ENCODE results near the gene MAN2B2.

The MAN2B2 gene

DNA sequence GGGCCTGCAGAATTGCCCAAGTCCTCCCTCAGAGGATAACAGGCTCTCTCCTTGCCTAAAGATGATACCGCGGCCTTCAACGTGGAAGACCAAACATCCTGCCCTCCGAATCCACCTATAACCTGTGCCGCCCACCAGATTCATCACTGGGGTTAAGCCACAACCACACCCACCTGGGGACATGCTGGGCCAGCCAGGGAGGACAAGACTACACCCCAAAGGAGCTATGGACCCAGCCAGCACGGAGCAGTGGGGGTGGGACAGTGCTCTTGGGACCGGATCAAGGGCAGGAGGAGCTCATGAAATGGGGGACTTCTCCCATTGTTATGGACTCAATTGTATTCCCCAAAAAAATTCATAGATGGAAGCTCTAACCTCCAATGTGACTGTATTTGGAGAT lies 6.8 kb upstream of the MAN2B2 start:
- DNase-seq, result no peak

GRCh38 chr4:6568689-6569332 lies 6.2 kb upstream of the MAN2B2 start:
- DNase-seq, result no peak

DNA sequence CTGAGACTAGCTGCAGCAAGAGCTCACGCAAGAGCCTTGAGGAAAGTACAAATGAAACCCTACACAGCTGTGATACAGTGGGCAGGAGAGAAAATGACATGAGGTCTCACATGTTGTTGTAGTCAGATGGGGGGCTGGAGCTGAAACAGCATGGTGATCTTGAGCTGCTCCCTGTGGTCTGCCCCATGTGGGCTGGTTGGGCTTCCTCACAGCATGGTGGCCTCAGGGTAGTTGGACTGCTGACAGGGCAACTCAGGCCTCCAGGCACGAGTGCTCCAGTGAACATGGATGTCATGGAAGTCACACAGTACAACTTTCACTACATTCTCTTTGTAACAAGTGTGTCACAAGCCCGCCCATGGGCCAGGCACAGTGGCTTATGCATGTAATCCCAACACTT lies 3.4 kb upstream of the MAN2B2 start:
- no peak for DNase-seq

- no peak for DNase-seq
These were observed 1.4 kb upstream of the MAN2B2 start for GRCh38 chr4:6573551-6573950.

GRCh38 chr4:6573986-6574746 lies 823 bp upstream of the MAN2B2 start:
- no peak for DNase-seq

DNA sequence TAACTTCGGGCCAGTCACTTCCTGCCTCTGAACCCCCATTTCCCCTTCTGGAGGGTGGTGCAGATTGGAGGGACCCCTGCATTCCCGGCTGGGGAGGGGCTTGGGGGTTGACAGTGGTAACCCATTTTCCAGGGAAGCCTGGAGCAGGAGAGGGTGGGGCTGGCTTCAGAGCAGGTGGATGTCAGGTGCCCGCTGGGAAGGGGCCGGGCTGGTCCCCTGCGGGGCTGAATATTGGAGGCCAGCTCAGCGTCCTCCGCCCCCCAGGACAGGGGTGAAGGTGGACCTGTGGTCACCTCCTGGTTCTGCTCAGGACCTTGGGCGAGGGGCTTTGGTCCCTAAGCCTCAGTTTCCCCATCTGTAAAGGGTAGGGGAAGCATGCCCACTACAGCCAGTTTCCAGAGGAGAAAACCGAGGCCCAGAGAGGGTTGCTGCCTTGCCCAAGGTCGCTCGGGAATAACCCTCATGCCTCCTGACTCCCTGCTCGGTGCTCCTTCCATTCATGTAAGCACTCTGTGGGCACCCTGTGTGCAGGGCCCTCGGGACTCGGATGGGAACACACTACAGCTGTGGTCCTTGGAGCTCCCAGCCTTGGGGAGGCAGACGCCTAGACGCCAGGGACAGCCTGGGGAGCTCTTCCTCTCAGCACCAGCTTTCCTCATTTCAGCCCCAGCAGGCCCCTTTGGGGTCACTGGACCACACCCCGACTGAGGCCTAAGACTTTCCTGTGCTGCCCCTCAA lies 683 bp downstream of the MAN2B2 start:
- no peak for DNase-seq

DNA sequence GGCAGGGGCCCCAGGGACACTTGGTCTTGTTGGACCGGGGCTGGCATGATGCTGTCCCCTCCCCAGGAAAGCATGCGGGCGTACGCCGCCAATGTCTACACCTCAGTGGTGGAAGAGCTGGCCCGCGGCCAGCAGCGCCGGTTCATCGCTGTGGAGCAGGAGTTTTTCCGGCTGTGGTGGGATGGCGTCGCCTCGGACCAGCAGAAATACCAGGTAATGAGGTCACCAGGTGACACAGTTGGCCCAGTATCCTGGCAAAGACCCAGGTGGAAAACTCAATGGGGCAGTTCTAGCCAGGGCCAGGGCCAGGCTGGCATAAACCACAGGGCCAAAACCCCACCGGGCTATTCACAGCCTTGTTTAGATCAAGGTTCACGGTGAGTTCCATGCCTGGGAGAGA lies 1.5 kb downstream of the MAN2B2 start:
- no peak for DNase-seq

- DNase-seq, result no peak
These were observed 1.9 kb downstream of the MAN2B2 start for GRCh38 chr4:6576932-6577331.

- DNase-seq, result no peak
These were observed 2.4 kb downstream of the MAN2B2 start for GRCh38 chr4:6577409-6577808.

GRCh38 chr4:6578221-6578620 lies 3.2 kb downstream of the MAN2B2 start:
- no peak for DNase-seq

DNA sequence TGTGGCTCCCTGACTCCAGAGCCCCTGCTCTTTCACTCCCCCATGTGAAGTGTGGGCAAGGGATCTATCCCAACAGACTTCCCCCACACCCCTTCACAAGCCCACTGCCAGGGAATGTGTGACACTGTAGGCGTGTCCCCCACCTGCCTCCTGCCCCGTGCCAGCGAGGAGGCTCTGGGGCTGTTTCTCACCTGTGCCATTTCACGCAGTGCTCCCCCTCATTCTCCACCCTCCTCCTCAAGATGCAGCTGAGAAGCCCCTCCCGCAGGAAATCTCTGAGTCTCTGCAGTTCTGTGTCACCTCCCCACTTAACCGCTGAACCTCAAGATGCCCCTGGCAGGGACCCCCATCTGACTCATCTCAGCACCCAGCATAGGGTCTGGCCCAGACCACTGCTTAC lies 5.4 kb downstream of the MAN2B2 start:
- DNase-seq, result no peak

GRCh38 chr4:6581566-6582121 lies 6.7 kb downstream of the MAN2B2 start:
- no peak for DNase-seq

DNA sequence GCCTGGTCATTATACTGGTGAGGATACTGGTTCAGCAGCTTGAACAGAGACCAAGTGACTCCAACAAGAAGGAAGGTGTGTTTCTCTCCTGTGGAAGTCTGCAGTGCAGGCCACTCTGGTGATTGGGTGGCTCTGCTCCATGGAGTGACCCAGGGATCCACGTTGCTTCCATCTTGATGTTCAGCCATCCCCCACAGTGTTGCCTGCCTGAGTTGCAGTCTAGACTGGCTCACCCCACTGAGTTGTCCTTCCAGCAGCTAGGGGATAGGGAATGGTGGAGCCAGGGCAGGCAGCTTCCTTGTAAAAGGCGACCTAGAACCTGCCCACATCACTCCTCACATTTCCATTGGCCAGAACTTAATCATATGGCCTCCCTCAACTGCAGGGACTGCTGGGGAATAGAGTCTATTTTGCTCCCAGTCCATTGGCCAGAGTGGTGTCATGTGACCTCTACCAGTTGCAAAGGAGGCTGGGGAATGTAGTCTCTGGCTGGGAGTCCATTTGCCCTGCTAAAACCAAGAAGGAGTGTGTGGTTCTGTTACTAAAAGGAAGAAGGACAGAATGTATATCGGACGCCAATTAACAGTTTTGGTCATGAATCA lies 8.0 kb downstream of the MAN2B2 start:
- DNase-seq, result no peak

DNA sequence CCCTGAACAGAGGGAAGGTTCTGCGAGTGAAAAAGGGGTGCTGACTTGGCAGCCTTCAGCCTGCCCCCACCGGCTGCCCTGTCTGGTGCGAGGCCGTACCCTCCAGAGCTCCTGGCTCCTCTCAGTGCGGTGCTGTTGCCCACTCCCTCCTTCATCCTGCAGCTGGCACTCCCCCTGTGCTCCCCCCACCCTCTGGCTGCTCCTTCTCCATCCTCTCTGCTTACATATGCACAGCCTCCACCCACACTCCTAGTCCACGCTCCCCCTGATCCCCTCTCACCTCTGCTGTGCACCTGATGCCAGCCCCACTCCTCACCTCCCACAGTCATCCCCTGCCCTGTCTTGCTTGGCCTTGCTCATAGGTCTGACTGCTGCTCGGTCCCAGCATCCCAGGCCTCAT lies 9.9 kb downstream of the MAN2B2 start:
- DNase-seq, result no peak

- no peak for DNase-seq
These were observed 11.8 kb downstream of the MAN2B2 start for GRCh38 chr4:6586715-6587325.

DNA sequence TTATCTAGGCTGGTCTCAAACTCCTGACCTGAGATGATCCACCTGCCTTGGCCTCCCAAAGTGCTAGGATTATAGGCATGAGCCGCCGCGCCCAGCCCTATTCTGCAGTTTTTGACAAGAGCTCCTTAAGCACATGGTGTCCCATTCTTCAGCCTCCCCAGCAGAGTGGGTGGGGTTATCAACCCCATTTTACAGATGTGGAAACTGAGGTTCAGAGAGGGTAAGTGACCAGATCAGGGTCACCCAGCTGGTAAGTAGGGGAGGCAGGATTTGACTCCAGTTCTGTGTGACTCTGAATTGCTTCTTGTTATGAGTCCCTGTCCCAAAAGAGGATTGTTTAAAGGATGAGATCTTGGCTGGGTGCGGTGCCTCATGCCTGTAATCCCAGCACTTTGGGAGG lies 14.5 kb downstream of the MAN2B2 start:
- no peak for DNase-seq

DNA sequence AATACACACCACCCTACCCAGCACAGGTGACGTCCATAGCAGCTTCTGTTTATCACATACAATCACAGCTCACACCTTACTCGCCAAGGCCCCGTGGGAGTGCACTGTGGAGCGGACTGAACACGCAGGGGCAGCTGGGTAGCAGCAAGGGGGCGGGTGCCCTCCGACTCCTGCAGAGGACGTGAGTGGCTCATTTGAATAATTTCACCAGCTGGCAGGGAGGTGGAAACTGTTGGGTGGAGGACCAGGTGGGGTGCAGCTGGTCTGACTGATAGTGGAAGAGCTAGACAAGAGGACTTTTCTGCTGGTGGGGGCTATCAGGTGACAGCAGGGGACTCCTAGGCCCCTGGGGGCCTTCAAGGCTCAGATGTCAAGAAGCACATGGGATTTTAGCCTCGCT lies 16.3 kb downstream of the MAN2B2 start:
- DNase-seq, result no peak

DNA sequence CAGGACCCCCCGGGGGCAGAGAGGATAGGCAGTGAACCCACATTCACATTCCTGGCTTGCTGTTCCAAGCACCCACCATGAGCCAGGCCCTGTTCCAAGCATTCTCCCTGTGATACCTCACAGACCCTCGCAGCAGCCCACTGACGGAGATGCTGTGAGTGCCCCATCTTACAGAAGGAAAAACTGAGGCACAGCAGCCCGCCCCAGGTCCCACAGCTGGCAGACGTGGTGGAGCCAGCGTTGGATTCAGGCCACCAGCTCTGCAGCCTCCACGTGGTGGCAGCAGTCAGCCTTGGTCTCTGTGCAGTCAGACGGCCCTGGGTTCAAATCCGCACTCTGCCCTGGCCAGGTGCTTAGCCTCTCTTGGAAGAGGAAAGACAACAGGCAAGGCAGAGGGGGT lies 16.8 kb downstream of the MAN2B2 start:
- DNase-seq, result no peak

DNA sequence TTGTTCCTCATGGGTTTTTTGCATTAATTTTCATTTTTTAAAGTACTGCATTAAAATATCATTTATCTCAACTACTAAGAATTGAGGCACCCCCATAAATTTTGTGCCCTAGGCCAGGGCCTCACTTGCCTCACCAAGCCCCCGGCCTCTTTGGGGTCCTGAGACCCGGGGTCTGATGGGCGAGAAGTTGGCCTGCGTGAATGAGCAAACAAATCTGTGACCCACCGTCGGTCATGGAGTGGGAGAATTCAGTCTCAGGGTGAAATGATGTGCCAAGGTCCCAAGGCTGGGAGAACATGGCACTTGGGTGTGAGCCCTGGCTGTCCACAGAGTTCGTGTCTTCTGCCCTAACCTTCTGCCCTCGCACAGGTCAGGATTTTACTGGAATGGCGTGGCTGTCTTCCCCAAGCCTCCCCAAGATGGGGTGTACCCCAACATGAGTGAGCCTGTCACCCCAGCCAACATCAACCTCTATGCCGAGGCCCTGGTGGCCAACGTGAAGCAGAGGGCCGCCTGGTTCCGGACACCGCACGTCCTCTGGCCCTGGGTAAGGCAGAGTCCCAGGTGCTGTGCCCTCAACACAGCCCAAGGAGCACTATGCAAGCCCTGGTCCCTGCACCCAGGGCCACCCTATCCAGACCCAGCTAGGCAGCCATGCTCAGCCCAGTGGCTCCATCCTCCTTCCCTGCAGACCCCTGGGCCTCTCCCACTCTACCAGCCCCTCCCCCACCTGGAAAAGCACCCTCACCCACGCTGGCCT lies 18.0 kb downstream of the MAN2B2 start:
- no peak for DNase-seq

DNA sequence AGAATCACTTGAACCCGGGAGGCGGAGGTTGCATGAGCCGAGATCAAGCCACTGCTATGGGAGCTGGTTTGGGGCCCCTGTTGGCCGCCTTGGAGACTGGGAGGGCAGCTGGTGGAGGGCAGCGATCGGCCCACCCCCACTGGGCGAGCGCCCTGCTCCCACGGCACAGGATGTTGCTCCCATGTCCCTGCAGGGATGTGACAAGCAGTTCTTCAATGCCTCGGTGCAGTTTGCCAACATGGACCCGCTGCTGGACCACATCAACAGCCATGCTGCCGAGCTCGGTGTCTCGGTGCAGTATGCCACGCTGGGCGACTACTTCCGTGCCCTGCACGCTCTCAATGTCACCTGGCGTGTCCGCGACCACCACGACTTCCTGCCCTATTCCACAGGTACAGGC lies 19.4 kb downstream of the MAN2B2 start:
- no peak for DNase-seq

DNA sequence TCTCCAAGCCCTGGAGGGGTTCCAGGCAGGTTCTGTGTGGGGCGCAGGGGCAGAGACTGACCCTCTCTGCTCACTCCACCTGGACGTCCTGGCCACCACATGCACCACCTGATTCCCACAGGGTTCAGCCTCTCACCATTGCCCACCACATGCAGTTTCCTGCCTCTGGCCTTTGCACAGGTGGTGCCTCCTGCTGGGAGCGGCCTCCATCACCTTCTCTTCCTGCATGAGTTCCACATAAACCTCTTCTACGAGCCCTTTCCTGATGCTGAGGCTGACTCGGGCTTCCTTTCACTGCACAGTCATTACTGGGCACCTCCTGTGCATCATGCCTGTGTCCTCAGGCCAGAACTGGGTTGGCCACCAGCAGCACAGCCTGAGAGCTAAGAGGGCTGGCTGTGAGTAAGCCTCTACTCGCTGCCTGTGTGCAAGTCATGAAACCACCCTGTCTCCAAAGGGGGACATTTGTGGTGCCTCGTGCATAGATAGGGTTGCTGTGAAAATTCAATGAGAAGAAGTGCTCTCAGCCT lies 19.9 kb downstream of the MAN2B2 start:
- no peak for DNase-seq
